Measurements from ENCODE around the gene RNASE9. TPM values are rescaled to one million over a fixed set of nuclear protein-coding genes. Genes with fewer than 3 reads are reported as not detected.

The RNASE9 gene
- total and polyA plus RNA-seq, 2 of the 4 experiments (the other 2 are of a cell fraction) = not detected

DNA sequence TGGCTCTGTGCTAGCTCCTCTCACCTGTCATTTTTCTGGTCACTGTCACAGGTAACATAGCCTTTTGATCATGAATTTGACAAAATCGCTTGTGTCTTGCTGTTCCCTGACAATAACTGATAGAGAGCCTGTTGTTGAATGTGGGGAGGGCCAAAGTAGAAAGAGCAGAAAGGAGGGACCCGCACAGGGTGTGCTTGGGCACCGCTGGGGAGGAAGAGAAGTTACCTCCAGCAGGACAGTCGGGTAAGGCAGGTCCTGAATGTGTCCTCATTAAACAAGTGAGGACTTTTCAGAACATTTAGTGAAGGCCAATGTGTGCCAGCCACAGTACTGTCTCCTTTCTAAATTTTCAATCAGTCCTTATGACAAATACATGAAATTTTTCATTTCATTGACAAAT lies 30.4 kb upstream of the RNASE9 start, which contains the start of gene RNASE12:
Gene RNASE12, minus strand, starts transcription at position 142 of the 400 bp plus-strand sequence. CDS start 653 bp downstream, outside the sequence.
- Histone ChIP-seq H3K14ac (replicated peaks; ENCODE audit: low read depth, low read length) (no peak within 1 kb of the TSS), H4K20me1 (ENCODE audit: insufficient read depth, low read length) (no peaks in the 10 kb centered on the region), H2AK5ac (ENCODE audit: low read depth, low read length) (no peak within 1 kb of the TSS), H3K79me1 (ENCODE audit: low read depth in 1 of 2, low read length in 2 of 2) (no peaks in the 10 kb centered on the region), H3K9me1 (ENCODE audit: insufficient read depth, low read length) (no peaks in the 10 kb centered on the region), H3K27me3 (ENCODE audit: control insufficient read depth, insufficient read depth, low read length) (peaks cover 3% of the 10 kb centered on the region), H3K4me3 (ENCODE audit: insufficient read depth, low read depth, low read length) (no peak within 1 kb of the TSS), H2BK120ac (ENCODE audit: low read depth, low read length) (no peak within 1 kb of the TSS), H4K91ac (ENCODE audit: insufficient read depth, low read depth, low read length) (no peak within 1 kb of the TSS), H3K23ac (ENCODE audit: low read depth, low read length) (no peak within 1 kb of the TSS), H2BK5ac (ENCODE audit: low read depth, low read length, poor library complexity, severe bottlenecking) (no peak within 1 kb of the TSS), H3K18ac (ENCODE audit: low read depth, low read length) (no peak within 1 kb of the TSS), H2AK9ac (replicated peaks; ENCODE audit: low read depth, low read length, poor library complexity) (no peak within 1 kb of the TSS), H3K4ac (ENCODE audit: low read depth, low read length) (no peak within 1 kb of the TSS), H4K8ac (ENCODE audit: low read depth in 2 of 2, low read length in 2 of 2) (no peak within 1 kb of the TSS), H2BK15ac (ENCODE audit: low read depth, low read length) (no peak within 1 kb of the TSS), H2BK20ac (ENCODE audit: low read depth, low read length) (no peak within 1 kb of the TSS), H3K9ac (ENCODE audit: low read depth, low read length) (no peak within 1 kb of the TSS), H3K36me3 (ENCODE audit: control insufficient read depth, insufficient read depth, low read length) (no peaks in the 10 kb centered on the region), H4K5ac (ENCODE audit: low read depth, low read length) (no peak within 1 kb of the TSS), H3K27ac (ENCODE audit: insufficient read depth, low read length) (no peak within 1 kb of the TSS), H3K56ac (ENCODE audit: extremely low read depth, insufficient read depth, low read length) (no peak within 1 kb of the TSS), H3K4me1 (ENCODE audit: control insufficient read depth, insufficient read depth, low read length) (no peaks in the 10 kb centered on the region), H3K9me3 (ENCODE audit: control insufficient read depth, insufficient read depth, low read length) (no peaks in the 10 kb centered on the region), H2AFZ (replicated peaks; ENCODE audit: low read length, poor library complexity) (no peak within 1 kb of the TSS), H3K4me2 (ENCODE audit: low read depth, low read length) (no peak within 1 kb of the TSS)
- in situ Hi-C loops (cut with MboI; ENCODE audit: low sequenced_read_pairs) (no loop called here), dilution Hi-C loops (cut with HindIII; ENCODE audit: low sequenced_read_pairs, unreplicated experiment) (no loop called here), intact Hi-C loops (cut with micrococcal nuclease) (no loop called here)
- ChIA-PET POLR2A (ENCODE audit: unreplicated experiment) (no interaction called here), CTCF (no interaction called here)
- ATAC-seq (ENCODE audit: low read depth) (no peak), DNase-seq (no peak)
- 60% methylated on average over 1 of the region's 4 CpGs; no CpG with 5 or more reads in 1 of the 2 experiments for WGBS, 2 experiments (ENCODE audit: extremely low coverage in 2 of 2, insufficient read length in 1 of 2)
- BruUV-seq (replicated peaks) = no TSS peak
- TF ChIP-seq, protein P1, sequence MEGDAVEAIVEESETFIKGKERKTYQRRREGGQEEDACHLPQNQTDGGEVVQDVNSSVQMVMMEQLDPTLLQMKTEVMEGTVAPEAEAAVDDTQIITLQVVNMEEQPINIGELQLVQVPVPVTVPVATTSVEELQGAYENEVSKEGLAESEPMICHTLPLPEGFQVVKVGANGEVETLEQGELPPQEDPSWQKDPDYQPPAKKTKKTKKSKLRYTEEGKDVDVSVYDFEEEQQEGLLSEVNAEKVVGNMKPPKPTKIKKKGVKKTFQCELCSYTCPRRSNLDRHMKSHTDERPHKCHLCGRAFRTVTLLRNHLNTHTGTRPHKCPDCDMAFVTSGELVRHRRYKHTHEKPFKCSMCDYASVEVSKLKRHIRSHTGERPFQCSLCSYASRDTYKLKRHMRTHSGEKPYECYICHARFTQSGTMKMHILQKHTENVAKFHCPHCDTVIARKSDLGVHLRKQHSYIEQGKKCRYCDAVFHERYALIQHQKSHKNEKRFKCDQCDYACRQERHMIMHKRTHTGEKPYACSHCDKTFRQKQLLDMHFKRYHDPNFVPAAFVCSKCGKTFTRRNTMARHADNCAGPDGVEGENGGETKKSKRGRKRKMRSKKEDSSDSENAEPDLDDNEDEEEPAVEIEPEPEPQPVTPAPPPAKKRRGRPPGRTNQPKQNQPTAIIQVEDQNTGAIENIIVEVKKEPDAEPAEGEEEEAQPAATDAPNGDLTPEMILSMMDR (conservative IDR thresholded peaks at IDR 0.05; ENCODE audit: low read depth, low read length) = no peak
- TF ChIP-seq MAZ (IDR thresholded peaks at IDR 0.05; ENCODE audit: borderline replicate concordance, low read depth, low read length) (no peak), FOS (IDR thresholded peaks at IDR 0.05; ENCODE audit: low read depth, low read length) (no peak), BHLHE40 (IDR thresholded peaks at IDR 0.05; ENCODE audit: low read depth, low read length) (no peak), CEBPB (IDR thresholded peaks at IDR 0.05; ENCODE audit: low read depth, low read length) (no peak), MXI1 (IDR thresholded peaks at IDR 0.05; ENCODE audit: borderline replicate concordance, low read depth, low read length) (no peak), POLR2A (IDR thresholded peaks at IDR 0.05; ENCODE audit: low read depth, low read length) (no peak), NFE2L2 (IDR thresholded peaks at IDR 0.05; ENCODE audit: low read depth, low read length) (no peak), SMC3 (IDR thresholded peaks at IDR 0.05; ENCODE audit: low read depth, low read length) (no peak), RAD21 (IDR thresholded peaks at IDR 0.05; ENCODE audit: low read length) (no peak), ELK1 (IDR thresholded peaks at IDR 0.05; ENCODE audit: borderline replicate concordance, low read depth, low read length) (no peak), RCOR1 (IDR thresholded peaks at IDR 0.05; ENCODE audit: insufficient replicate concordance, low read length) (no peak), RFX5 (IDR thresholded peaks at IDR 0.05; ENCODE audit: low read depth, low read length) (no peak), MAFK (IDR thresholded peaks at IDR 0.05; ENCODE audit: low read depth, low read length) (no peak), CHD1 (IDR thresholded peaks at IDR 0.05; ENCODE audit: low read depth, low read length) (no peak)
- TF ChIP-seq, protein P2, sequence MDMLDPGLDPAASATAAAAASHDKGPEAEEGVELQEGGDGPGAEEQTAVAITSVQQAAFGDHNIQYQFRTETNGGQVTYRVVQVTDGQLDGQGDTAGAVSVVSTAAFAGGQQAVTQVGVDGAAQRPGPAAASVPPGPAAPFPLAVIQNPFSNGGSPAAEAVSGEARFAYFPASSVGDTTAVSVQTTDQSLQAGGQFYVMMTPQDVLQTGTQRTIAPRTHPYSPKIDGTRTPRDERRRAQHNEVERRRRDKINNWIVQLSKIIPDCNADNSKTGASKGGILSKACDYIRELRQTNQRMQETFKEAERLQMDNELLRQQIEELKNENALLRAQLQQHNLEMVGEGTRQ (IDR thresholded peaks at IDR 0.05; ENCODE audit: low read depth, low read length) = no peak
